Right ventricle myocardium superior (tissue), 1 donor: ENCODE measurements around the gene ALDH3B1. TPM values are rescaled to one million over a fixed set of nuclear protein-coding genes. Genes with fewer than 3 reads are reported as not detected.
A peak's percentile ranks its signal among the peaks of the same experiment; 100 is the strongest.
"Not testable (repeated sequence)": the region's sequence is repeated elsewhere in the genome, so short reads cannot be mapped to it uniquely, and the experiment has no call there.

Source experiments
- ATAC-seq: fragments of 200-7000 bp; cut with Tn5 transposase; one replicate; pipeline ENCODE4 v1.9.1; 2020; ENCODE audit warnings: mild to moderate bottlenecking; ENCODE audit not compliant: poor library complexity
- DNase-seq: peaks from one replicate; pipeline ENCODE4 v3.0.0-alpha.2; 2020
- intact Hi-C: fragments of 100-400 bp; cut with DNase I; formaldehyde crosslinking; loops from one replicate; pipeline ENCODE4 v1.11.2; 2022
- total RNA-seq: library from RNA; stranded (reverse); fragmentation: NEBNext Ultra II Directional; extraction: Animal tissue kit (Norgen Biotek cat#: 25700); gene quantifications from one replicate; pipeline ENCODE4 v1.2.1, GENCODE V29; 2021
- donor health status: DM: no; HTN: yes; CAD: no; lungs with severe emphysema.

ALDH3B1 gene
- total RNA-seq, 1 donor from 2014 or later = 4.4 TPM

- intact Hi-C loops, DNase-seq, ATAC-seq: not testable (repeated sequence)
Observed at GRCh38 chr11:67995579-67995978, 14.5 kb upstream of the ALDH3B1 start.

- intact Hi-C loops = no loop called here
- ATAC-seq = no peak
- no peak for DNase-seq
Observed at GRCh38 chr11:67996051-67996450, 14.1 kb upstream of the ALDH3B1 start.

DNA sequence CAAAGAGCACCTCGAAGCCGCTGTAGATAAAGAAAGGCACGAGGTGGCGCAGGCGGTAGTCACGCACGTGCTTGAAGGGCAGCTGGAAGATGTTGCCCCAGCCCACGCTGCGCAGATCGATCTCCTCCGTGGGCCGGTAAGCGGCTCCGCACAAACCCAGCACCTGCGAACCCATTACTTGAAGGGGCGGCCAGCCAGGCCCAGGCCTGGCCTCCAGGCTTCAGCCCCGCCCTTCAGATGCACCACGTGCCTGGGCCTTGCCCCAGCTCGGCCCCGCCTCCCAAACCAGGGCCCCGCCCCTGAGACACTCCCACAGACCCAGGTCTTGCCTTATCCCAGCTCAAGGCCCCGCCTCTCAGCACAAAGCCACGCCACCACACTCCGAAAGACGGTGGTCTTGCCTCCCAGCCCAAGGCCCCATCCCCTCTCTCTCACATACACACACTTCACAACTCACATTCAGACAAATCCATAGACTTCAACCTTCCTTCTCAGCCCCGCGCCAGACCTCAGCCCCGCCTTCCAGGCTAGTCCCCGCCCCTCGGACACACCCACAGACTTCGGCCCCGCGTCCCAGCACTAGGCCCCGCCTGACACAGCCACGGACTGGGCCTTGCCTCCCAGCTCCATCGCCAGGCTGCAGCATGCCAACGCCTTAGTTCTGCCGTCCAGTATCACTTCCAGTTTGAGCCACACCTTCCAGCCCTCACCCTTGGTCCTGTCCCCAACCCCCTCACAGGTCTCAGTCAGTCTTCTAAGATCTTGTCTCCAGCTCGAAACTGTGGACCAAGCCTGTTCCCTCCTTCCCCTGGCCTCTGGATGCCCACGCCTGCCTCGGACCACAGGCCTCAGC, 13.3 kb upstream of the ALDH3B1 start:
- ATAC-seq (peak; percentile 91), DNase-seq (peak; percentile 83)
- intact Hi-C loops = no loop called here

DNA sequence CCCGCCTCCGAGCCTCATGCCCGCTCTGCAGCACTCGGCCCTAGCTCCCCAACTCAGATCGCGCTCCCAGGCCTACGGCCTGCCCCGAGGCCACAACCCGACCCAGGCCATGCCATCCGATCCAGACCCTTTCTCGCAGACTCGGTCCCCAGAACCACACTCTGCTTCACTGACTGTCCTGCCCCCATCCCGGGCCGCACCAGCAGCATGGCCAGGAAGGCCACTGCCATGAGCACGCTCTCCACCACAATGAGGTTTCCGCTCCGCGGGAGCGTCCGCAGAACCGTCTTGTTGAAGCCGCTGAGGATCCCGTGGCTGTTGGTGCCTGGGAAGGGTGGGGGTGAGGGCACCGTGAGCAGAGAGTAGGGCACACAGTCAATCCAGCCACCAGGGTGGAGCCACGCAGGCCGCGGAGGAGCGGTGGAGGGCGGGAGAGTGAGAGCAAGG, 12.6 kb upstream of the ALDH3B1 start:
- DNase-seq (no peak), ATAC-seq (no peak)
- intact Hi-C loops = no loop called here

DNA sequence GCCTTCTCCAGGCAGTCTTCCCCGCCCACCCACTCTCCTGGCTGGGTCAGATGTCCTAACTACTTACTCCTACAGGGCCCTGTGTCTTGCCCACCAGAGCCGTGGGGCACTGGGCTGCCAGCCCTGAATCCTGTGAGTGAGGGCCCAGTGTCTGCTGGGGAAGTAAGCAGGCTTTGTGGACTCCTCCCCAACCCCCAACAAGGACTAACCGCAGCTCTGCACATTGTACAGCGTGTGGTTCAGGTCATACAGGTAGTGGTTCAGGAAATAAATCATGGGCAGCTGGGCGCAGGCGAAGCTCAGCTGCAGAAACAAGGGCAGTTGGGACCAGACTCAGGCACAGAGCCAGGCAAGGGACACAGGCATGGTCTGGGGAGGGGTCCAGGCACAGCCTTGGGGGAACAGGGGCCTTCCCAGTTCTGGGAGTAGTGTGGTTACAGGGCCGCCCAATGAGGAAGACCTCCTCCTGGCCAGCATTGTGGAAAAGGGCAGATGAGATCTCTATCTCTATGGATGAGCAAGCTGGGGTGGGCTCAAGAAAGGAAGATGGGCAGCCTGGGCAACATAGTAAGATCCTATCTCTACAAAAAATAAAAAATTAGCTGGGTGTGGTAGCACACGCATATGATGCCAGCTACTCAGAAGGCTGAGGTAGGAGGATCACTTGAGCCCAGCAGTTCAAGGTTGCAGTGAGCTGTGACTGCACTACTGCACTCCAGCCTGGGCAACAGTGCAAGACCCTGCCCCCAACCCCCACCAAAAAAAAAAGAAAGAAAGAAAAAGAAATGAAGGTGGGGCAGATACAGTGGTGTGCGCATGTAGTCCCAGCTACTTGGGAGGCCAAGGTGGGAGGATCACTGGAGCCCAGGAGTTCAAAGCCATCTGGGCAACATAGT, 11.7 kb upstream of the ALDH3B1 start:
- ATAC-seq (no peak), DNase-seq (no peak)
- intact Hi-C loops = no loop called here

DNA sequence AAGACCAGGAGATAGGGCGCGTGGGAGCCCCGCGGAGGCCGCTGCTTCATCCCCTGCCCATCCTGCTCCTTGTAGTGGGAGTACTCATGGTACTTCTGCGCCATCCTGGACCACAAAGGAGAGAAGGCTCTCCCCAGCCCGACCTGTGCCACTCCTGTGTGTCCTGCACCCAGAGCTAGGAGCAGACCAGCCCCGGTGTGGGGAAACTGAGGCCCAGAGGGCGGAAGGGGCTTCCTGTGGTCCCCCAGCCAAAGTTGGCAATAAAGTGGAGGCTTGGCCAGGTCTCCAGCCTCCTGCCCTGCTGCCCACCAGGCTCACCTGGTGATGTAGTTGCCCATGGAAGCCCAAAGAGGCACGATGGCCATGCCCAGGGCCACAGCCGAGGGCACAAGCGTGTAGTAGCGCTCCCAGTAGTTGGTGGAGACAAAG, 10.9 kb upstream of the ALDH3B1 start:
- DNase-seq (no peak), ATAC-seq (no peak)
- intact Hi-C loops = no loop called here

DNA sequence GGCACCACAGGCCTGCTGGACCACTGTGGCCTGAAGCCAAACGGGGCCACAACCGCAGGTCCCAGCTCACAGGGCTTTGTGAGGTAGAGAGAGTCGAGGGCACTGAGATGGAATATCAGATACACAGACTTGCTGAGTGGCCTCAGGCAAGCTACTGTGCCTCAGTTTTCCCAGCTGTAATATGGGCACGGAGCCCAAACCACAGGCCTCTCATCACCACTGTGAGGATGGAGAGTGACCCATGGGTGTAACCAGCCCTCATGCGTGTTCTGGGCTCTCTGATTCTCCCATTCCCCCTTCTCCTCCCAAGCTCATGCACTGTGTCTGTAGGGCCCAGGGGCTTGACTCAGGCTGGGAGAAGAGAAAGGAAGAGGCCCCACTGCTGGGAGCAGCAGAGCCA, 10.4 kb upstream of the ALDH3B1 start:
- DNase-seq (no peak), ATAC-seq (no peak)
- intact Hi-C loops = no loop called here

GRCh38 chr11:68002575-68002937, 7.6 kb upstream of the ALDH3B1 start:
- intact Hi-C loops = no loop called here
- no peak for DNase-seq
- peak; percentile 12 for ATAC-seq

DNA sequence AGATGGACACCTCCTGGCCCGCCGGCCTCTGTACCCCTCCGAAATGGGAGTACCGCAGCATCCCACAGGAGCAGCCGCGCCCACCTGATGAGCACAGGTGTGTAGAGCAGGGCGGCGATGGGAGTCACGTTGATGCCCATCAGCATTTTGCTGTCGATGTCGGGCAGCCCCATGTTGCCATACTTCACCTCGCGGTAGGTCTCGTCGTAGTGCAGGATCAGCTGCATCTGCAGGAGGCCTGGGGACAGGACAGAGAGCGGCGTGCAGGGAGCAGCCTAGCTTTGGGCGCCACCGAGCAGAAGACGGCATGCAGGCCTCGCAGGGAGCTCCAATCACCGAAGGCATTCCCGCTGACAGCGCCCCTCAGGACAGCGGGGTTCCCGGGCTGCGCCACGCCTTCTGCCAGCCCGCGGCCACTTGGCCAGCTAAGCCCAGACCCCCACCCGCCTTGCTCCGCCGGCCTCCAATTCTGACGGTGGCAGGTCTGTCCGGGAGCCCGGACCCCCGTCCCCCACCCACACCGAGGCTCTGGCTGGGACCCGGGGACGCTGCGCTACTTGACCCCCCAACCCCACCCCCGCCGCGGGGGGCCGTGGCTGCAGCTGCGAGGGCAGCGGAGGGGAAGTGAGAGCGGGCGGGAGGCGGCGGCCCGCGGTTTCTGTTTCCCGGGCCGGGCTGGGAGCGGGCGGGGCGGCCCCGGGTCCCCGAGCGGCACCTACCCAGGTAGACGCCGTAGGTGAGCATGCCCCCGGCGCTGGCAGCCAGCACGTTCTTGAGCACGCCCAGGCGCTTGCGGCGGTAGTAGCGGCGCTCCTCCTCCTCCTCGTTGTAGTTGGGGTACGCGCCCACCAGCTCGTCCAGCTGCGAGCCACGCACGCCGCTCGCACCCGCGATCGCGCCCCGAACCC, 6.9 kb upstream of the ALDH3B1 start:
- peak; percentile 33 for ATAC-seq
- intact Hi-C loops = no loop called here

DNA sequence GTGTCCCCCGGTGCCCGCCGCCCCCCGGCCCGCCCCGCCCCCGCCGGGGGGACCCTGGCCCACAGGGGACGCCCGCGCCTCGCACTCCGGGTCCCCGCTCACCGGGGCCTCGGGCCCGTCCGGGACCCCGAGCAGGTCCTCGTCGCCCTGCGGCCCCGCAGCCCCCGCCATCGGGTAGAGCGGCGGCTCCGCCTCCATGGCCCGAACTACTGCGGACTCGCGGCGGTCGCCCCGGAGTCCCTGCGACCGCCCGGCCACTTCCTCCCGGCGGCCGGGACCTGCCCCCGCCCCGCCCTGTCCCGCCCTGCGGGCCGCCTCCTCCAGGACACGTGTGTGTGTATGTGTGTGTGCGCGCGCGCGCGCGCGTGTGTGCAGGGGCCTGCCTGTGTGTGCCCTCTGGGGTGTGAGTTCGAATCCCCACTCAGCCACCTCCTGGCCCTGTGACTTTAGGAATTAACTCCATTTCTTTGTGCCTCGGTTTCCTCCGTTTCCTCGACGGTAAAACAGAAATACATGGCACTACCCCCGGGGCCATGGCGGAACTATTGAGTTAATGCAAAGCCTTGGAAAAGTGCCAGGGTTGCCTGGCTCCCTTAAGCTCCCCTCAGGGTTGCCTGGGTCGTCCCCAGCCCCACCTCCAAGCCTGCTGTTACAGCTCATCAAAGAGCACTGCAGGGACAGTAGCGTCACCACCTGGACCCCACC, 6.1 kb upstream of the ALDH3B1 start, which contains the start of gene UNC93B1:
Gene UNC93B1, minus strand, starts transcription at position 252 of the 705 bp plus-strand sequence. Its CDS starts 54 bp downstream, at position 198.
- ATAC-seq (peak; percentile 92), DNase-seq (peak; percentile 97)
- intact Hi-C loops = no loop called here

More for the DNA sequence above, 6.9 kb upstream of the ALDH3B1 start:
- DNase-seq = peak; percentile 66

DNA sequence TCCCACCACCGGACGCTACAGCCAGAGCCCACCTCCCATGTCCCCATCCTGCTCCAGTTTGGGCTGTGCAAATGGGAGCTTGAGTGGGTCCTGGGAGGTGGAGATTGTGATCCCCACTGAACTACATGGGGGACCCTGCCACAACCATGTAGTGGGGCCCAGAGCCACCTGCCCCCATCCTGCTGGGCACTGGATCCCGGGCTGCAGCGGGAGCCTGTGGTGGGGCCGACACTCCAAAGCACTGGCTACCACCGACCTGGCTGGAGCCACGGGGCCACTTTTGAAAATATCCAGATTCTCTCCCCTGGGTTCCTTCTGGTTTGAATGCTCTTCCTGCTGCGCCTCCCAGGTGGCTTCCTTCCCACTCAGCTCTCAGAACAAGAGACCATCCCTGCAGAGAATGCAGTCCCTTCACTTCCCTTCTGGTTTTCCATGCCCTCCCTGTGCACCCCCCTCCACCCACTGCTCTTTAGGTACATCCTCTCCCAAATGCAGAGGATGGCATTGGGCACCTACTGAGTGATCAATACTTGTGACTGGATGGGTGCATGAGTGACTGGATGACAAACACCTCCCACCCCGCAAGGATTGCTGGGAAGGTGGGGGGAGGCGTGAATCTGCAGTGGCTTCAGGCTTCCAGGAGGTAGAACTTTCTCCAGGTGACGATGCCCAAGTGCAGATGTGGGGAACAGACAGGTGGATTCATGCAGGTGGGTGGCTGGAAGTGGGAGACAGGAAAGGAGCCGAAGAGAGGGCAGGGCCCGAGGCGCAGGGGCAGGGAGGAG, 5.4 kb upstream of the ALDH3B1 start:
- ATAC-seq (no peak), DNase-seq (peak; percentile 20)
- intact Hi-C loops = no loop called here

GRCh38 chr11:68006606-68007166, 3.4 kb upstream of the ALDH3B1 start:
- ATAC-seq = no peak
- intact Hi-C loops = no loop called here

GRCh38 chr11:68007498-68008380, 2.4 kb upstream of the ALDH3B1 start:
- ATAC-seq (no peak), DNase-seq (peak; percentile 36)
- intact Hi-C loops = no loop called here

More at GRCh38 chr11:68006606-68007166, 3.4 kb upstream of the ALDH3B1 start:
- peak; percentile 19 for DNase-seq

DNA sequence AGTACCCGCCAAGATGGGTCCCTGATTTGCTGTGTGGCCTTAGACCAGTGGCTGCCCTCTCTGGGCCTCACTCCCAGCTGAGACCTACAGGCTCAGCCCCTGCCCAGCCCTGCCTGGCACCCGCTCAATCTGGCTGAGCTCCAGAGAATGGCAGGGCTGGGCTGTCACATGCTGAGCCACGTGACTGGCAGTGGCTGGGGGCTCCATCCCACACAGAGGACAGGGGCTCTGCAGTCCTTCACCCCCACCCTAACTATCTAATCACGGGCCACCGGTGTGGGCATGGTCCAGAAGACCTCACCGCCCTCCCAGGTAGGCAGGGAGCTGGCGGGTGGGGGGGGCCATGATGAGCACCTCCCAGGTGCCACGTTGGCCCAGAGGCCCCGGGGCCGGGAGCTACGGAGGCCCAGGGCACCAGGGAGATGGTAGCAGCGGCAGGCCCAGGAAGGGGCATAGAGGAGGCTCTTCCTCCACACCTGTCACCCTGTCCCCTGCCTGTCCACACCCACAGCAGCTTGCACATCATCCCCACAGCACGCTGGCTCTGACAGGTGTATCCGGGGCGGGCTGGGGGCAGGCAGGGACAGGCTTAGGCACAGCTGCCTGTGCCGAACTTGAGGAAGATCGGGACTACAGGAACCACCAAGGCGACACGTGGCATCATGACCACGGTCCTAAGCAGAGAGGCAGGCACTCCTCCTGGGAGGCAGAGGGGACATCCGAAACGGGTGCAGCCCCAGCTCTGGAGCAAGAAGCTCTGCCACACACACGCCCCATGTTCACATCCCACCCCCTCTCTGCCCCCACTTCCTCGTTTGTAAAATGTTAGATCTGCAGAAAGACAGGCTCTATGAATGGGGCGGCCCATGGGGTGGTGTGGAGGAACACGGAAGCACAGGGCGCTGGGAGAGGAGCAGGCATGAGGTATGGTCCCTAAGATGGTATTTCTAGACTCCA, 1.5 kb upstream of the ALDH3B1 start:
- DNase-seq (peak; percentile 64), ATAC-seq (peak; percentile 11)
- intact Hi-C loops = no loop called here
